OCI-LY7 (cell line): ENCODE results near the gene SLC25A46.

Experiments used
- CTCF ChIP-seq: fragments of 200-600 bp; sonication (generic); conservative IDR thresholded peaks from 2 replicates; pipeline ENCODE4 v1.5.1; 2014; ENCODE audit warnings: mild to moderate bottlenecking, antibody characterized with exemption, low read length, moderate library complexity, mixed read lengths
- EZH2phosphoT487 ChIP-seq: fragments of 200-600 bp; sonication (generic); IDR thresholded peaks from 2 replicates; pipeline ENCODE4 v1.6.1; 2018; ENCODE audit warnings: low read depth, borderline replicate concordance, mild to moderate bottlenecking, mixed run types, antibody characterized with exemption, low read length, moderate library complexity, mixed read lengths

- TF ChIP-seq CTCF, result no peak
- TF ChIP-seq EZH2phosphoT487, result no peak
Measured at GRCh38 chr5:110735556-110735955, 3.3 kb upstream of the SLC25A46 start.
